ENCODE results near the gene NLRP9.

NLRP9 gene

DNA sequence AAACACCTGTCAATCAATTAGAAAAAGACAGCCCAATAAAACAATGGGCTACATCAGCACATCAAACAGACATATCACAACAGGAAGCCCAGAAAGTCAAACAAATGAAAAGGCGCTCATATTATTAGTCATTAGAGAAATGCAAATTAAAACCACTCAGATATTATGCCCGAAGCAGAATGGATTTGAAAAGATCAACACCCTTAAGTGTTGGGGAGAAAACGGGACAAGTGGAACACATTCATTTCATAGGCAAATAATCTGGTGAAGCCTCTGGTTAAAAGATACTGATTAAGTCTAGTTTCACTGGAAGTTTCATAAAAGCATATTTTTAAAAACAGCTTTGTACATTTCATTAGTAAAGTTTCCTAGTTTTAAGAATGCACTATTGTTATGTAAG is 17.4 kb downstream of the NLRP9 start:
- TF ChIP-seq POLR2AphosphoS5 (IDR thresholded peaks at IDR 0.05; ENCODE audit: low read depth, low read length) (no peak), TAF1 (IDR thresholded peaks at IDR 0.05; ENCODE audit: borderline replicate concordance, insufficient read depth, low read length) (no peak), SIN3A (IDR thresholded peaks at IDR 0.05; ENCODE audit: borderline replicate concordance, insufficient read depth, low read length) (no peak), FOXP2 (optimal IDR thresholded peaks at IDR 0.05; ENCODE audit: borderline replicate concordance, extremely low read depth, extremely low read length, insufficient read depth) (no peak)
- TF ChIP-seq, protein P1, sequence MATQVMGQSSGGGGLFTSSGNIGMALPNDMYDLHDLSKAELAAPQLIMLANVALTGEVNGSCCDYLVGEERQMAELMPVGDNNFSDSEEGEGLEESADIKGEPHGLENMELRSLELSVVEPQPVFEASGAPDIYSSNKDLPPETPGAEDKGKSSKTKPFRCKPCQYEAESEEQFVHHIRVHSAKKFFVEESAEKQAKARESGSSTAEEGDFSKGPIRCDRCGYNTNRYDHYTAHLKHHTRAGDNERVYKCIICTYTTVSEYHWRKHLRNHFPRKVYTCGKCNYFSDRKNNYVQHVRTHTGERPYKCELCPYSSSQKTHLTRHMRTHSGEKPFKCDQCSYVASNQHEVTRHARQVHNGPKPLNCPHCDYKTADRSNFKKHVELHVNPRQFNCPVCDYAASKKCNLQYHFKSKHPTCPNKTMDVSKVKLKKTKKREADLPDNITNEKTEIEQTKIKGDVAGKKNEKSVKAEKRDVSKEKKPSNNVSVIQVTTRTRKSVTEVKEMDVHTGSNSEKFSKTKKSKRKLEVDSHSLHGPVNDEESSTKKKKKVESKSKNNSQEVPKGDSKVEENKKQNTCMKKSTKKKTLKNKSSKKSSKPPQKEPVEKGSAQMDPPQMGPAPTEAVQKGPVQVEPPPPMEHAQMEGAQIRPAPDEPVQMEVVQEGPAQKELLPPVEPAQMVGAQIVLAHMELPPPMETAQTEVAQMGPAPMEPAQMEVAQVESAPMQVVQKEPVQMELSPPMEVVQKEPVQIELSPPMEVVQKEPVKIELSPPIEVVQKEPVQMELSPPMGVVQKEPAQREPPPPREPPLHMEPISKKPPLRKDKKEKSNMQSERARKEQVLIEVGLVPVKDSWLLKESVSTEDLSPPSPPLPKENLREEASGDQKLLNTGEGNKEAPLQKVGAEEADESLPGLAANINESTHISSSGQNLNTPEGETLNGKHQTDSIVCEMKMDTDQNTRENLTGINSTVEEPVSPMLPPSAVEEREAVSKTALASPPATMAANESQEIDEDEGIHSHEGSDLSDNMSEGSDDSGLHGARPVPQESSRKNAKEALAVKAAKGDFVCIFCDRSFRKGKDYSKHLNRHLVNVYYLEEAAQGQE (IDR thresholded peaks at IDR 0.05; ENCODE audit: insufficient read depth in 1 of 2, low read depth in 2 of 2, low read length in 2 of 2) = no peak

DNA sequence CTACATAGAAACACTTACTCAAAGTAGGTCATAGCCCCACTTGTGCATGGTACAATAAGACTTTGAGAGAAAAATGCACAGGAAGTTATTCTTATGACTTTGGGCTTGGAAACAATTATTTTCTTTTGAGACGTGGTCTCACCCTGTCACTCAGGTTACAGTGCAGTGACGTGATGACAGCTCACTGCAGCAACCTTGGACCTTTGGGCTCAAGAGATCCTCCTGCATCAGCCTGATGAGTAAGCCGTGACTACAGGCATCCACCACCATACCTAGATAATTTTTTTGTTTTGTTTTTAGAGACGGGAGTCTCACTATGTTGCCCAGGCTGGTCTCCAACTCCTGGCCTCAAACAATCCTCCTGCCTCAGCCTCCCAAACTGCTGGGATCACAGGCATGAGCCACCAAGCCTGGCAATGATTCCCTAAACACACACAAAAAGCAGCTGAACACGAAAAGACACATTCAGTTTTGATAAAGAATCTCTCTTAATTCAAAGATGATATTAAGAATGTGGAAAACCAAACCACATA is 17.9 kb downstream of the NLRP9 start:
- TF ChIP-seq POLR2AphosphoS5 (IDR thresholded peaks at IDR 0.05; ENCODE audit: low read depth, low read length) = no peak
- TF ChIP-seq, protein P1 (IDR thresholded peaks at IDR 0.05; ENCODE audit: insufficient read depth in 1 of 2, low read depth in 2 of 2, low read length in 2 of 2) = no peak
- TF ChIP-seq FOXP2 (optimal IDR thresholded peaks at IDR 0.05; ENCODE audit: borderline replicate concordance, extremely low read depth, extremely low read length, insufficient read depth) = no peak
- TF ChIP-seq TAF1 (IDR thresholded peaks at IDR 0.05; ENCODE audit: borderline replicate concordance, insufficient read depth, low read length) = no peak
- TF ChIP-seq SIN3A (IDR thresholded peaks at IDR 0.05; ENCODE audit: borderline replicate concordance, insufficient read depth, low read length) = no peak

DNA sequence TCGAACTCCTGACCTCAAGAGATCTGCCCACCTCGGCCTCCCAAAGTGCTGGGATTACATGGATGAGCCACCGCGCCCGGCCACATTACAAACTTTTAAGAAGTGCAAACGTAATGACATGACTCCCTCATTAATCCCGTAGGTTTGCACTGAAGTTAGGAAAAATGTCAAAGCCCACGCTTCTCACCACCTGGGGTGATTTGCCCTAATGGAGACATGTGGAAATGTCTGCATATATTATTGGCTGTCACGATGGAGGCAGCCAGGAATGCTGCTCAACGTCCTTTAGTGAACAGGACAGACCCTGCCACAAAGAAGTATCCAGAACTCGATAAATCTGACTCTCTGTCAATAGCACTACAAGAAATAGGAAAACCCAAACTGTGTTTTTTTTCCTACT is 21.0 kb downstream of the NLRP9 start:
- no peak for TF ChIP-seq FOXP2 (optimal IDR thresholded peaks at IDR 0.05; ENCODE audit: borderline replicate concordance, extremely low read depth, extremely low read length, insufficient read depth)
- TF ChIP-seq TAF1 (IDR thresholded peaks at IDR 0.05; ENCODE audit: borderline replicate concordance, insufficient read depth, low read length) = no peak
- TF ChIP-seq SIN3A (IDR thresholded peaks at IDR 0.05; ENCODE audit: borderline replicate concordance, insufficient read depth, low read length) = no peak
- no peak for TF ChIP-seq POLR2AphosphoS5 (IDR thresholded peaks at IDR 0.05; ENCODE audit: low read depth, low read length)
- TF ChIP-seq, protein P1 (IDR thresholded peaks at IDR 0.05; ENCODE audit: insufficient read depth in 1 of 2, low read depth in 2 of 2, low read length in 2 of 2) = no peak

DNA sequence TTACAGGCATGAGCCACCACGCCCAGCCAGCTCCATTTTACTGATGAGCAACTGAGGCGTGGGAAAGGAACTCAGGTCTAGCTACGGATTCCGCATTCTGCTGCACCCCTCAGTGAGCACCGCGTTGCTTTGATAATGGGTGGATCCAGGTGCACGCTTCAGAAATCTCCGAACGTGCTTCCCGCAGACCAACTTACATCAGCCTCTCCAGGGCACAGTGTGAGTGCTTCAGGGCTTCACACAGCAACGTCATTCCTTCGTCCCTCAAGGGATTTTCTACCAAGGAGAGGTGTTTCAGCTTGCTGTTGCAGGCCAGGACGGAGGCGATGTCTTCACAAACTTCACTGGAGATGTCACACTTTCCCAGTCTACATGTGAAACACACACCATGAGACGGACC is 21.7 kb downstream of the NLRP9 start:
- TF ChIP-seq SIN3A (IDR thresholded peaks at IDR 0.05; ENCODE audit: borderline replicate concordance, insufficient read depth, low read length) = no peak
- TF ChIP-seq POLR2AphosphoS5 (IDR thresholded peaks at IDR 0.05; ENCODE audit: low read depth, low read length) = no peak
- no peak for TF ChIP-seq FOXP2 (optimal IDR thresholded peaks at IDR 0.05; ENCODE audit: borderline replicate concordance, extremely low read depth, extremely low read length, insufficient read depth)
- TF ChIP-seq TAF1 (IDR thresholded peaks at IDR 0.05; ENCODE audit: borderline replicate concordance, insufficient read depth, low read length) = no peak
- TF ChIP-seq, protein P1 (IDR thresholded peaks at IDR 0.05; ENCODE audit: insufficient read depth in 1 of 2, low read depth in 2 of 2, low read length in 2 of 2) = no peak
